Right renal cortex interstitium (tissue), 3 donors: ENCODE measurements around the gene CXCL14. TPM values are rescaled to one million over a fixed set of nuclear protein-coding genes. Genes with fewer than 3 reads are reported as not detected.

ENCODE experiments used
- DNase-seq, 3 donors: peaks; one replicate each; pipeline ENCODE4 v3.0.0-alpha.2; 2013; ENCODE audit warnings: low read depth in 3 of 3, low spot score in 2 of 3
- polyA plus RNA-seq, 3 donors: library from polyadenylated mRNA; unstranded; fragments of 120-200 nt; gene quantifications; one replicate each; pipeline ENCODE4 v1.2.1, GENCODE V29; 2013; ENCODE audit not compliant: insufficient read length in 3 of 3

CXCL14 gene
- 10 to 100 TPM; 18.4 to 54.0 (median 36.6) TPM for polyA plus RNA-seq

GRCh38 chr5:135578685-135579341, at the start of gene CXCL14:
CXCL14 (minus strand) TSS chr5:135578991; CDS start chr5:135578778, 213 bp downstream.
- DNase-seq = no peak

- no peak for DNase-seq
Measured at GRCh38 chr5:135626636-135627035, 47.8 kb upstream of the CXCL14 start.

GRCh38 chr5:135625961-135626360, 47.2 kb upstream of the CXCL14 start:
- DNase-seq = no peak

GRCh38 chr5:135625486-135625885, 46.7 kb upstream of the CXCL14 start:
- no peak for DNase-seq

GRCh38 chr5:135625061-135625460, 46.3 kb upstream of the CXCL14 start:
- no peak for DNase-seq

GRCh38 chr5:135623186-135623715, 44.5 kb upstream of the CXCL14 start:
- DNase-seq = no peak

- no peak for DNase-seq
Measured at GRCh38 chr5:135615581-135616260, 36.9 kb upstream of the CXCL14 start.

- no peak for DNase-seq
Measured at GRCh38 chr5:135615171-135615570, 36.4 kb upstream of the CXCL14 start.

GRCh38 chr5:135609981-135610380, 31.2 kb upstream of the CXCL14 start:
- DNase-seq = no peak

- no peak for DNase-seq
Measured at GRCh38 chr5:135608761-135609443, 30.1 kb upstream of the CXCL14 start.

- no peak for DNase-seq
Measured at GRCh38 chr5:135608361-135608760, 29.6 kb upstream of the CXCL14 start.

GRCh38 chr5:135606431-135606830, 27.6 kb upstream of the CXCL14 start:
- no peak for DNase-seq

- DNase-seq = no peak
Measured at GRCh38 chr5:135605221-135605620, 26.4 kb upstream of the CXCL14 start.

- no peak for DNase-seq
Measured at GRCh38 chr5:135604056-135604455, 25.3 kb upstream of the CXCL14 start.

GRCh38 chr5:135602882-135603721, 24.3 kb upstream of the CXCL14 start:
- no peak for DNase-seq

- DNase-seq = no peak
Measured at GRCh38 chr5:135601466-135601865, 22.7 kb upstream of the CXCL14 start.

GRCh38 chr5:135600971-135601381, 22.2 kb upstream of the CXCL14 start:
- DNase-seq = no peak

- no peak for DNase-seq
Measured at GRCh38 chr5:135600152-135600570, 21.4 kb upstream of the CXCL14 start.

GRCh38 chr5:135599421-135600151, 20.8 kb upstream of the CXCL14 start:
- no peak for DNase-seq
